ENCODE measurements around the gene IFNL2.

The IFNL2 gene

GRCh38 chr19:39318071-39318470 is 49.9 kb downstream of the IFNL2 start:
- DNase-seq (ENCODE audit: low spot score), result no peak

- no peak for DNase-seq (ENCODE audit: low spot score)
Observed at GRCh38 chr19:39318690-39319089, 50.5 kb downstream of the IFNL2 start.

- no peak for DNase-seq (ENCODE audit: low spot score)
Observed at GRCh38 chr19:39319098-39319891, 51.1 kb downstream of the IFNL2 start.

Measured in D341Med (cell line).